Measurements from ENCODE around the gene GCLC.

DNA sequence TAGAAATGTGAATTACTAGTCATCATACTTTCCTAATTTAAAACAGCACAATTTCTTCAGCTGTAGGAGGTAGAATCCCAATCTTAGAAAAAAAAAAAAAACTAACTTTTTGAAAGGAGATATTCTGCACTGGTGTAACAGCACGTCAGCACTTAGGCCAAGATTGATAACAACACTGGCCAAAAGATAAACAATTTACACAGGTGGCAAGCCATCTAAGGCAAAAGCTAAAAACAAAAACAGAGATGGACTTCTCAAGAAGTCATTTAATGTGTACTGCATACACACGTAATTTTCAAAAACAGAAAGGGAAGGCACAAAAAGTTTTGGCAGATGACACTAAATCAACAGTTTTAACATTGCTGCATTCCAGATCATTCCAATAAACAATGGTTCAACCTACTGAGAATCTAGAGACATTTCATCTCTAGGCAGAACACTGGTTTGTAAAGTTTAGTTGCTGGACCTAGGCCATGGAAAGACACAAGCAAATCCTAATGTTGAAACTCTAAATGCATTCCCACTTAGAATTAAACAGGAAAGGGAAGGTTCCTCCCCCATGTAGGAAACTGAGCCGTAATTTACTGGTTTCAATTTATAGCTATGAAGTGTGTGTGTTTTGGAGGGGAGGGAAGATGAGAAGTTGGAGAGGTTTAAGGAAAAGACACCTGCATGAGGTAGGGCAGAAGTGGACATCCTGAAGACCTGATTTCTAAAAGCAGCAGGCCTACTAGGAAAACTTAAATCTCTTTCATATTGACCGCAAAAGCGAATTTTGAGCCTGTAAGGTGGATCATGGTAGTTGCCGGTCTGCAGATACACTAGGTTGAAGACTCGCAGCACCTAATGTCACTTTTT is 1.3 kb downstream of the GCLC start:
- TF ChIP-seq, protein P1, sequence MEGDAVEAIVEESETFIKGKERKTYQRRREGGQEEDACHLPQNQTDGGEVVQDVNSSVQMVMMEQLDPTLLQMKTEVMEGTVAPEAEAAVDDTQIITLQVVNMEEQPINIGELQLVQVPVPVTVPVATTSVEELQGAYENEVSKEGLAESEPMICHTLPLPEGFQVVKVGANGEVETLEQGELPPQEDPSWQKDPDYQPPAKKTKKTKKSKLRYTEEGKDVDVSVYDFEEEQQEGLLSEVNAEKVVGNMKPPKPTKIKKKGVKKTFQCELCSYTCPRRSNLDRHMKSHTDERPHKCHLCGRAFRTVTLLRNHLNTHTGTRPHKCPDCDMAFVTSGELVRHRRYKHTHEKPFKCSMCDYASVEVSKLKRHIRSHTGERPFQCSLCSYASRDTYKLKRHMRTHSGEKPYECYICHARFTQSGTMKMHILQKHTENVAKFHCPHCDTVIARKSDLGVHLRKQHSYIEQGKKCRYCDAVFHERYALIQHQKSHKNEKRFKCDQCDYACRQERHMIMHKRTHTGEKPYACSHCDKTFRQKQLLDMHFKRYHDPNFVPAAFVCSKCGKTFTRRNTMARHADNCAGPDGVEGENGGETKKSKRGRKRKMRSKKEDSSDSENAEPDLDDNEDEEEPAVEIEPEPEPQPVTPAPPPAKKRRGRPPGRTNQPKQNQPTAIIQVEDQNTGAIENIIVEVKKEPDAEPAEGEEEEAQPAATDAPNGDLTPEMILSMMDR (IDR thresholded peaks at IDR 0.05) = no peak
- TF ChIP-seq POLR2AphosphoS5 (IDR thresholded peaks at IDR 0.05) = no peak
- TF ChIP-seq EP300 (IDR thresholded peaks at IDR 0.05) = no peak

All from upper lobe of left lung (tissue), 4 donors.